Common myeloid progenitor, CD34-positive (primary cell): ENCODE results near the gene PCTP.

Source experiments
- CTCF ChIA-PET: fragments of 350-600 bp; sonication (Branson Sonifier 250); formaldehyde crosslinking; loops from one replicate; lab custom pipeline; 2021; ENCODE audit warnings: antibody characterized with exemption; lab: Charles Lee
- POLR2A ChIA-PET: fragments of 350-600 bp; sonication (Branson Sonifier 250); formaldehyde crosslinking; loops from one replicate; lab custom pipeline; 2021; ENCODE audit warnings: antibody characterized with exemption; lab: Charles Lee
- DNase-seq, 3 donors: peaks; one replicate each; pipeline versions ENCODE4 v3.0.0 to v3.0.0-alpha.2; 2013
- H3K27ac ChIP-seq, 2 experiments: 1 replicate in 1 of 2; 2 replicates in 1 of 2; pipeline ENCODE4 v1.7.0; 2013; ENCODE audit warnings: inconsistent platforms in 2 of 2, low read length in 2 of 2, mild to moderate bottlenecking in 2 of 2, low read depth in 1 of 2, moderate library complexity in 1 of 2; ENCODE audit not compliant: severe bottlenecking in 2 of 2, insufficient read depth in 1 of 2, poor library complexity in 1 of 2
- H3K27me3 ChIP-seq, 5 experiments: replicated peaks in 2 of 5; 1 replicate in 3 of 5; 2 replicates in 2 of 5; pipeline versions ENCODE4 v1.6.1 to v1.7.0; 2013; ENCODE audit warnings: low read length in 4 of 5, mild to moderate bottlenecking in 2 of 5, moderate library complexity in 2 of 5, inconsistent platforms in 1 of 5; ENCODE audit not compliant: insufficient read depth in 5 of 5, control insufficient read depth in 4 of 5
- H3K36me3 ChIP-seq, 4 experiments: 1 replicate in 2 of 4; 2 replicates in 2 of 4; pipeline versions ENCODE4 v1.6.1 to v1.7.0; 2013; ENCODE audit warnings: low read length in 3 of 4, control low read depth in 1 of 4, mild to moderate bottlenecking in 1 of 4; ENCODE audit not compliant: control insufficient read depth in 4 of 4, insufficient read depth in 4 of 4
- H3K4me1 ChIP-seq, 4 experiments: 1 replicate in 3 of 4; 2 replicates in 1 of 4; pipeline versions ENCODE4 v1.6.1 to v1.7.1; 2013; ENCODE audit warnings: low read length in 3 of 4, mild to moderate bottlenecking in 3 of 4, control low read depth in 1 of 4, inconsistent platforms in 1 of 4, moderate library complexity in 1 of 4; ENCODE audit not compliant: control insufficient read depth in 4 of 4, insufficient read depth in 4 of 4; ENCODE audit errors: control extremely low read depth in 1 of 4
- H3K4me3 ChIP-seq, 7 experiments: 1 replicate in 4 of 7; 2 replicates in 3 of 7; pipeline versions ENCODE4 v1.5.1 to v1.7.0; 2013; ENCODE audit warnings: mild to moderate bottlenecking in 7 of 7, low read length in 6 of 7, moderate library complexity in 6 of 7, inconsistent platforms in 2 of 7, low read depth in 2 of 7, control low read depth in 1 of 7; ENCODE audit not compliant: insufficient read depth in 4 of 7, control insufficient read depth in 1 of 7; ENCODE audit errors: extremely low read depth in 1 of 7
- H3K9me3 ChIP-seq, 5 experiments: 1 replicate in 4 of 5; 2 replicates in 1 of 5; pipeline versions ENCODE4 v1.6.1 to v1.7.1; 2013; ENCODE audit warnings: low read length in 4 of 5, mild to moderate bottlenecking in 2 of 5, inconsistent platforms in 1 of 5, low read depth in 1 of 5, moderate library complexity in 1 of 5; ENCODE audit not compliant: control insufficient read depth in 4 of 5, insufficient read depth in 2 of 5; ENCODE audit errors: control extremely low read depth in 1 of 5
- WGBS: methylation state at CpG from one replicate; pipeline ENCODE4 v1.1.5; 2013; ENCODE audit not compliant: insufficient coverage; 5-methylcytosine and 5-hydroxymethylcytosine counted together

PCTP gene

GRCh38 chr17:55734128-55734781 lies 16.6 kb upstream of the PCTP start:
- Histone ChIP-seq H3K9me3 (no peaks in the 10 kb centered on the region), H3K27me3 (peaks cover 0 to 1% (median 0%) of the 10 kb centered on the region in 5 experiments), H3K4me1 (peaks cover 0 to 3% (median 0%) of the 10 kb centered on the region in 4 experiments), H3K36me3 (no peaks in the 10 kb centered on the region), H3K27ac (no peak overlapping the region), H3K4me3 (no peak overlapping the region)
- DNase-seq = no peak
- 95% methylated on average over 2 of the region's 4 CpGs for WGBS
- ChIA-PET POLR2A (no interaction called here), CTCF (interaction anchor here (0.8 to 3.3 kb wide), 11 partner anchors 8 to 213 kb away, joined by 3 to 11 read pairs (median 4); partner anchors contain the start of gene PCTP)

DNA sequence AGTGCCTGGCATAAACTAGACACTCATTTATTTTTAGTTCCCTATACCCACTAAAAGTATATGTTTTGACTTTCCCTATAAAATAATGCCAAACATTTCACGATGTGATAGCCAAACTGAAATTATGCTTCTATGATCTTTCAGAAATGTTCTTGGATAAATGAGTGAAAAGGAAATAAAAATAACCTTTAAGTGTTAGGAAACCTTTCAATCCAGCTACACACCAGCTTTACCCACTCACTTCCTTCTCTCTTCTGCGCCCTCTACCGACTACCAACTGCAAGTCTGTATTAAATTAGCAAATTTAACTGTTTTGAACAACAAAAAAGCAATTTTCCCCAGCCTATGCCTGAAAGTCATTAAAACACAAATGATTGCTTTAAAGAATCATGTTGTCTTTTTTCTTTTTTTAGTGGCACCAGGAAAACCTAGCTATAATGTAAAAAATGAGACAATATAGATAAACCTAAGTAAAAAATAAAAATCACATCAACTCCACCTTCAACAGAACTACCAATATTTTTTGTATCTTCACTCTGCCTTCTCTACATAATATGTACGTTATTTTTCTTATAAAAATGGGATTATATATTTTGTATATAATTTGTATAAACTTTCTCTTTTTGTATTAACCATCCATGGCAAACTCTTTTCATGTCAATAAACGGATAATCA lies 15.0 kb upstream of the PCTP start:
- H3K9me3 ChIP-seq = no peaks in the 10 kb centered on the region
- H3K27ac ChIP-seq = no peak overlapping the region
- peaks cover 0 to 1% (median 0%) of the 10 kb centered on the region in 5 experiments for H3K27me3 ChIP-seq
- H3K4me3 ChIP-seq = no peak overlapping the region
- 33% methylated on average over 3 of the region's 5 CpGs for WGBS
- CTCF ChIA-PET = interaction anchor here (1.2 to 3.3 kb wide), 7 partner anchors 9 to 168 kb away, joined by 3 to 8 read pairs (median 4); partner anchors contain the start of gene PCTP
- peaks cover 0 to 3% (median 0%) of the 10 kb centered on the region in 4 experiments for H3K4me1 ChIP-seq
- peak; percentile 48 to 75 (median 70) for DNase-seq
- H3K36me3 ChIP-seq = no peaks in the 10 kb centered on the region
- POLR2A ChIA-PET = interaction anchor here (1.0 kb wide), 1 partner anchor 98 kb away, joined by 12 read pairs; no protein-coding TSS in a partner anchor

DNA sequence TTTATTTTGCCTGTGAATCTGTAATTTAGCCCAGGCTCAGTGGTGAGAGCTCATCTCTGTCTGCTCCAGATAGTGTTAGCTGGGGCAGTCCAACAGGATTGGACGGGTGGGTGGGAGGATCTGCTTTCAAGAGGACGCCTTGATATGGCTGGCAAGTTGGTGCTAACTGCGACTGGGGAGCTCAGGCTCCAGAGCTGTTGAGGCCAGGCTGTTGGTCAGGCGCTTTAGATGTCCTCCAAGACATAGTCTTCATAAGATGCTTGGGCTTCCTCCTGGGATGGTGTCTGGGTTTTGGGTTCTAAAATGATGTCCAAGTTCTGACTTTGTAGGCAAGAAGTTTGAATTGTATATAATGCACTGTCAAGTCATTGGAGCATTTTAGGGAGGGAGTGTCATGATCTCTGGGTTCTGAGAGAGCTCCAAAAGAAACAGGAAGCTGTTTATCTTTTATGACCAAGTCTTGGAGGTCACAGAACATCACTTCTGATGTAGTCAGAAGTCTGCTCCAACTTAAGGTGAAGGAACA lies 12.8 kb upstream of the PCTP start:
- no peak overlapping the region for H3K4me3 ChIP-seq
- CTCF ChIA-PET = interaction anchor here (1.0 kb wide), 1 partner anchor 20 kb away, joined by 3 read pairs; no protein-coding TSS in a partner anchor
- H3K27me3 ChIP-seq = no peaks in the 10 kb centered on the region
- no peaks in the 10 kb centered on the region for H3K36me3 ChIP-seq
- no peak overlapping the region for H3K27ac ChIP-seq
- 100% methylated on average over 3 of the region's 4 CpGs for WGBS
- no peaks in the 10 kb centered on the region for H3K9me3 ChIP-seq
- peaks cover 0 to 3% (median 0%) of the 10 kb centered on the region in 4 experiments for H3K4me1 ChIP-seq
- POLR2A ChIA-PET = no interaction called here
- peak in 2 of 3 donors; percentile 34 to 51 for DNase-seq

GRCh38 chr17:55740511-55741355 lies 10.1 kb upstream of the PCTP start:
- H3K27me3 ChIP-seq = no peaks in the 10 kb centered on the region
- no peak overlapping the region for H3K27ac ChIP-seq
- no peaks in the 10 kb centered on the region for H3K4me1 ChIP-seq
- H3K4me3 ChIP-seq = no peak overlapping the region
- ChIA-PET CTCF (interaction anchor here (1.2 to 2.2 kb wide), 2 partner anchors 29 to 214 kb away, joined by 6 read pairs; no protein-coding TSS in a partner anchor), POLR2A (no interaction called here)
- WGBS = 100% methylated on average over 7 of the region's 10 CpGs
- H3K36me3 ChIP-seq = no peaks in the 10 kb centered on the region
- H3K9me3 ChIP-seq = no peaks in the 10 kb centered on the region
- DNase-seq = no peak

- no peak overlapping the region for H3K4me3 ChIP-seq
- no peaks in the 10 kb centered on the region for H3K27me3 ChIP-seq
- no peak for DNase-seq
- no peak overlapping the region for H3K27ac ChIP-seq
- no CpG with 5 or more reads among the region's 3 CpGs for WGBS
- ChIA-PET POLR2A (no interaction called here), CTCF (interaction anchor here (1.2 kb wide), 1 partner anchor 23 kb away, joined by 4 read pairs; no protein-coding TSS in a partner anchor)
- no peaks in the 10 kb centered on the region for H3K36me3 ChIP-seq
- H3K4me1 ChIP-seq = no peaks in the 10 kb centered on the region
- H3K9me3 ChIP-seq = no peaks in the 10 kb centered on the region
Observed at GRCh38 chr17:55741356-55741700, 9.5 kb upstream of the PCTP start.

DNA sequence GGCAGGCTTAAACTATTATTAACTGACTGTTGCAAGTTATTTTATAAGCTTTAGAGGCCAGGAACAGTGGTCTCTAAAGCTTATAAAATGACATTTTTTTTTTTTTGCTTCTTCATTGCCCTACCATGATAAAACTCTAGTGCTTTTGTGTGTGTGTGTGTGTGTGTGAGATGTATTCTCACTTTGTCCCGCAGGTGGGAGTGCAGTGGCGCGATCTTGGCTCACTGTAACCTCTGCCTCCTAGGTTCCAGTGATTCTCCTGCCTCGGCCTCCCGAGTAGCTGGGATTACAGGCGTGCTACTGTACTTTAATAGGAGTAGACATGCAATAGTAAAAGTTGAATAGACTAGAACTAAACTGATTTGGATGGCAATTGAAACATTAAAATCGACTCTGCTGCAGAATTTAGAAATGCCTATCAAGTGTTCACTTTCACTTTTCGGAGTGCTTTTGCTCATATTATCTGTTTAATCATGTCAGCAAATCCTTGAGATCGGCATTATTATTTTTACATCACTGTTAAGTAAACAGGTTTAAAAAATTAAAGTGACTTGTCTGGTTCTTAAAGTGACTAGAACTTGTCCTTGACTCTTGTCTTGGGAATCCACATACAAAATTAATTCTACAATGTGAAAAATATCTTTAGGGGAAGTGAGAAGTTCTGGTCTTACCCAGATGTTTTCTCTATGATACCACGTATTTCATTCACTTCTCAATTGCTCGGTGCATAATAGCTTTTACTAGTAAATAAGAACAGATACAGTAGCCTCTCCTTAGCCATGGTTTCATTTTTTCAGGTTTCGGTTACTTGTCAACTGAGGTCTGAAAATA lies 8.4 kb upstream of the PCTP start:
- Histone ChIP-seq H3K27me3 (no peaks in the 10 kb centered on the region), H3K36me3 (no peaks in the 10 kb centered on the region), H3K9me3 (no peaks in the 10 kb centered on the region), H3K4me3 (no peak overlapping the region), H3K27ac (no peak overlapping the region), H3K4me1 (no peaks in the 10 kb centered on the region)
- POLR2A ChIA-PET = no interaction called here
- 67% methylated on average over 3 of the region's 12 CpGs for WGBS
- CTCF ChIA-PET = interaction anchor here (0.7 to 1.2 kb wide), 2 partner anchors 11 to 24 kb away, joined by 3 to 4 read pairs; no protein-coding TSS in a partner anchor
- peak in 1 of 3 donors; percentile 13 for DNase-seq
